Neural progenitor cell (in vitro differentiated cells): Measurements from ENCODE around the gene AHI1.

ENCODE experiments used
- EZH2 ChIP-seq: fragments of 200-600 bp; sonication (generic); IDR thresholded peaks from 2 replicates; pipeline ENCODE4 v1.6.1; 2017; ENCODE audit warnings: antibody characterized with exemption, mild to moderate bottlenecking, moderate library complexity
- EZH2phosphoT487 ChIP-seq: fragments of 200-600 bp; sonication (generic); IDR thresholded peaks from 2 replicates; pipeline ENCODE4 v1.6.1; 2017; ENCODE audit warnings: antibody characterized with exemption
- TF ChIP-seq, protein P1 (sequence below): fragments of 200-600 bp; sonication (generic); IDR thresholded peaks from 2 replicates; pipeline ENCODE4 v1.5.1; 2017; ENCODE audit warnings: antibody characterized with exemption, mild to moderate bottlenecking

DNA sequence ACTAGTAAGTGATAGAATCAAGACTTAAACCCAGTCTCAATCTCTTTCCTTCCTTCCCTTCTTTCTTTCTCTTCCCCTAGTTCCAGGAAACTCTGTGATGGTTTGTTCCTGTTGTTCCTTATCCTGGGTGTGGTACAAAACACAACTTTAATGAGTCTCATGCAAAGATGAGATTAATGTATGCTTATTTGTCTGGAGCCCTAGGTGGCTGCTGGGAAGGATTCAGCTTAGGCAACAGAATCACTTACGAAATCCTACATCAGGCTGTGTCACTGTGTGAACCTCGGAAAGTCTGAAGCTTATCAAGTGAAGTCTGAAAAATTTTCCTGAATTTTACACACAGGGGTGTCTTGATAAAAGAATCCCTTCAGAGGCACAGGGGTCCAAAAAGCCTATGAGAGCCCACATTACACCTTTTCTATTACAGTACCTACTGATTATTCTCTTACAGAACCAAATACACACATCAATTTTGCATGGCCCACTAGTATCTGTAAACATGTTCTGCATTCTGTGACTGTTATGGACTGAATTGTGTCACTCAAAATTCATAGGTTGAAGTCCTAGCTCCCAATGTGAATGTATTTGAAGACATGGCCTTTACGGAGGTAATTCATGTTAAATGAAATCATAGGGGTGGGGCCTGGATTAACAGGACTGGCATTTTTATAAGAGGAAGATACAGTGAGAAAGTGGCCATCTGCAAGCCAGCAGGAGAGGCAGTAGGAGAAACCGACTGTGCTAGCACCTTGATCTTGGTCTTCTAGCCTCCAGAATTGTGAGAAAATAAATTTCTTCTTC lies 171.7 kb downstream of the AHI1 start:
- TF ChIP-seq, protein P1, sequence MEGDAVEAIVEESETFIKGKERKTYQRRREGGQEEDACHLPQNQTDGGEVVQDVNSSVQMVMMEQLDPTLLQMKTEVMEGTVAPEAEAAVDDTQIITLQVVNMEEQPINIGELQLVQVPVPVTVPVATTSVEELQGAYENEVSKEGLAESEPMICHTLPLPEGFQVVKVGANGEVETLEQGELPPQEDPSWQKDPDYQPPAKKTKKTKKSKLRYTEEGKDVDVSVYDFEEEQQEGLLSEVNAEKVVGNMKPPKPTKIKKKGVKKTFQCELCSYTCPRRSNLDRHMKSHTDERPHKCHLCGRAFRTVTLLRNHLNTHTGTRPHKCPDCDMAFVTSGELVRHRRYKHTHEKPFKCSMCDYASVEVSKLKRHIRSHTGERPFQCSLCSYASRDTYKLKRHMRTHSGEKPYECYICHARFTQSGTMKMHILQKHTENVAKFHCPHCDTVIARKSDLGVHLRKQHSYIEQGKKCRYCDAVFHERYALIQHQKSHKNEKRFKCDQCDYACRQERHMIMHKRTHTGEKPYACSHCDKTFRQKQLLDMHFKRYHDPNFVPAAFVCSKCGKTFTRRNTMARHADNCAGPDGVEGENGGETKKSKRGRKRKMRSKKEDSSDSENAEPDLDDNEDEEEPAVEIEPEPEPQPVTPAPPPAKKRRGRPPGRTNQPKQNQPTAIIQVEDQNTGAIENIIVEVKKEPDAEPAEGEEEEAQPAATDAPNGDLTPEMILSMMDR, result no peak
- no peak for TF ChIP-seq EZH2
- TF ChIP-seq EZH2phosphoT487, result no peak
